Parathyroid adenoma (tissue), 2 donors: ENCODE results near the gene UXT.

Experiments
- H2AFZ ChIP-seq: fragments of 300-600 bp; sonication (generic); one replicate; pipeline ENCODE4 v1.7.0; 2017; ENCODE audit warnings: antibody characterized with exemption, mild to moderate bottlenecking
- H3K27ac ChIP-seq: fragments of 300-600 bp; sonication (generic); one replicate; pipeline ENCODE4 v1.7.0; 2017
- H3K27me3 ChIP-seq: fragments of 300-600 bp; sonication (generic); one replicate; pipeline ENCODE4 v1.7.0; 2017; ENCODE audit warnings: low read length; ENCODE audit not compliant: control insufficient read depth, insufficient read depth
- H3K36me3 ChIP-seq: fragments of 300-600 bp; sonication (generic); one replicate; pipeline ENCODE4 v1.7.0; 2017; ENCODE audit warnings: low read length; ENCODE audit not compliant: control insufficient read depth, insufficient read depth
- H3K4me1 ChIP-seq: fragments of 300-600 bp; sonication (generic); one replicate; pipeline ENCODE4 v1.7.0; 2017; ENCODE audit warnings: control low read depth
- H3K4me2 ChIP-seq: fragments of 300-600 bp; sonication (generic); one replicate; pipeline ENCODE4 v1.7.0; 2017; ENCODE audit warnings: low read length
- H3K4me3 ChIP-seq: fragments of 300-600 bp; sonication (generic); one replicate; pipeline ENCODE4 v1.7.0; 2017; ENCODE audit warnings: low read depth, low read length
- H3K79me2 ChIP-seq: fragments of 300-600 bp; sonication (generic); one replicate; pipeline ENCODE4 v1.7.0; 2017; ENCODE audit warnings: control low read depth
- H3K9ac ChIP-seq: fragments of 300-600 bp; sonication (generic); one replicate; pipeline ENCODE4 v1.7.0; 2017; ENCODE audit warnings: mild to moderate bottlenecking
- H3K9me3 ChIP-seq: fragments of 300-600 bp; sonication (generic); one replicate; pipeline ENCODE4 v1.7.0; 2017; ENCODE audit warnings: low read length; ENCODE audit not compliant: control insufficient read depth
- CTCF ChIP-seq: fragments of 300-600 bp; sonication (generic); IDR thresholded peaks from one replicate; pipeline ENCODE4 v1.7.0; 2017; ENCODE audit warnings: antibody characterized with exemption, mild to moderate bottlenecking
- donor health status: primary hyperparathyroidism.

UXT gene

GRCh38 chrX:47614618-47615017 is 44.4 kb downstream of the UXT start:
- Histone ChIP-seq H3K4me2 (no peak overlapping the region), H3K36me3 (no peaks in the 10 kb centered on the region), H3K4me1 (peaks cover 6% of the 10 kb centered on the region), H3K27me3 (no peaks in the 10 kb centered on the region), H3K4me3 (no peak overlapping the region), H3K79me2 (no peaks in the 10 kb centered on the region), H2AFZ (no peak overlapping the region), H3K9me3 (no peaks in the 10 kb centered on the region), H3K27ac (no peak overlapping the region), H3K9ac (no peak overlapping the region)
- no peak for TF ChIP-seq CTCF

- no peak overlapping the region for H3K4me2 ChIP-seq
- H3K9me3 ChIP-seq, result no peaks in the 10 kb centered on the region
- no peak overlapping the region for H3K27ac ChIP-seq
- no peaks in the 10 kb centered on the region for H3K79me2 ChIP-seq
- no peaks in the 10 kb centered on the region for H3K27me3 ChIP-seq
- no peak for TF ChIP-seq CTCF
- no peak overlapping the region for H3K4me3 ChIP-seq
- H3K9ac ChIP-seq, result no peak overlapping the region
- H2AFZ ChIP-seq, result no peak overlapping the region
- H3K36me3 ChIP-seq, result no peaks in the 10 kb centered on the region
- H3K4me1 ChIP-seq, result peaks cover 6% of the 10 kb centered on the region
Measured at GRCh38 chrX:47613082-47613481, 45.9 kb downstream of the UXT start.

GRCh38 chrX:47612418-47612817 is 46.6 kb downstream of the UXT start:
- Histone ChIP-seq H3K4me3 (no peak overlapping the region), H2AFZ (no peak overlapping the region), H3K4me2 (no peak overlapping the region), H3K9me3 (no peaks in the 10 kb centered on the region), H3K36me3 (no peaks in the 10 kb centered on the region), H3K4me1 (peaks cover 6% of the 10 kb centered on the region), H3K27me3 (no peaks in the 10 kb centered on the region), H3K27ac (no peak overlapping the region), H3K79me2 (no peaks in the 10 kb centered on the region), H3K9ac (no peak overlapping the region)
- no peak for TF ChIP-seq CTCF

- H3K9me3 ChIP-seq, result no peaks in the 10 kb centered on the region
- no peak overlapping the region for H2AFZ ChIP-seq
- no peak overlapping the region for H3K4me2 ChIP-seq
- no peaks in the 10 kb centered on the region for H3K36me3 ChIP-seq
- no peaks in the 10 kb centered on the region for H3K79me2 ChIP-seq
- H3K27me3 ChIP-seq, result no peaks in the 10 kb centered on the region
- TF ChIP-seq CTCF, result no peak
- H3K4me1 ChIP-seq, result peaks cover 6% of the 10 kb centered on the region
- no peak overlapping the region for H3K27ac ChIP-seq
- H3K4me3 ChIP-seq, result no peak overlapping the region
- H3K9ac ChIP-seq, result no peak overlapping the region
Measured at GRCh38 chrX:47611926-47612325, 47.1 kb downstream of the UXT start.

- no peak for TF ChIP-seq CTCF
- no peak overlapping the region for H3K4me3 ChIP-seq
- no peaks in the 10 kb centered on the region for H3K9me3 ChIP-seq
- H2AFZ ChIP-seq, result no peak overlapping the region
- no peaks in the 10 kb centered on the region for H3K27me3 ChIP-seq
- no peak overlapping the region for H3K27ac ChIP-seq
- no peak overlapping the region for H3K9ac ChIP-seq
- no peaks in the 10 kb centered on the region for H3K36me3 ChIP-seq
- no peaks in the 10 kb centered on the region for H3K79me2 ChIP-seq
- no peak overlapping the region for H3K4me2 ChIP-seq
- H3K4me1 ChIP-seq, result peaks cover 6% of the 10 kb centered on the region
Measured at GRCh38 chrX:47611489-47611888, 47.5 kb downstream of the UXT start.
